ENCODE measurements around the gene MMP13.
"Not testable (repeated sequence)": the region's sequence is repeated elsewhere in the genome, so short reads cannot be mapped to it uniquely, and the experiment has no call there.

The MMP13 gene

GRCh38 chr11:102955624-102956023, at the start of gene MMP13:
TSS of gene MMP13 (minus strand) at chr11:102955732. CDS start at chr11:102955705, 27 bp downstream.
- no peak within 1 kb of the TSS for H3K27ac Mint-ChIP-seq
- intact Hi-C loops (cut with micrococcal nuclease), result no loop called here
- H3K27me3 Mint-ChIP-seq, result peaks cover 15% of the 10 kb centered on the region
- H3K9me3 Mint-ChIP-seq, result no peaks in the 10 kb centered on the region
- no peaks in the 10 kb centered on the region for H3K4me1 Mint-ChIP-seq (ENCODE audit: low read depth)
- no peak within 1 kb of the TSS for H3K4me3 Mint-ChIP-seq
- no peaks in the 10 kb centered on the region for H3K36me3 Mint-ChIP-seq (ENCODE audit: low read depth)

- intact Hi-C loops (cut with micrococcal nuclease); H3K36me3 Mint-ChIP-seq (ENCODE audit: low read depth); H3K27ac Mint-ChIP-seq; H3K4me3 Mint-ChIP-seq; H3K27me3 Mint-ChIP-seq; H3K4me1 Mint-ChIP-seq (ENCODE audit: low read depth); H3K9me3 Mint-ChIP-seq: not testable (repeated sequence)
These were observed 48.7 kb upstream of the MMP13 start for GRCh38 chr11:103004234-103004633.

DNA sequence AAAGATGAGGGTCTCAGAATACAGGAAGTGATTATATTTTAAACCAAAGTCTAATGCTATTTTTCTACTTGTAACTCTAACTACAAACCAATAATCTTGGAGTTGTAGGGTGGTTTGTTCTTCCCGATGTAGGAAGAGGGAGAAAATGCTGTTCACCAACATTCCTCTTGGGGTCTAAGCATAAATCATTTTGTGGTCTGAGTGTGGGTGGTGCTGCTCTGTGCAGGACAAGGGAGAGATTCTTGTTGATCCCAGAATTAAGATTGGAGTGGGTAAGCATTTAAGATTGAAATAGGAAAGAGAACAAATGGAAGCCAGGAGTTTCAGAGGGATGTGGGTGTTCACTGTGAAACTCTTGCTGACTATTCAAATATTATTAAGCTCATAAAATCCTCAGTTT, 38.6 kb upstream of the MMP13 start:
- Mint-ChIP-seq H3K36me3 (ENCODE audit: low read depth) (no peaks in the 10 kb centered on the region), H3K27me3 (peaks cover 12% of the 10 kb centered on the region), H3K27ac (no peak overlapping the region), H3K4me1 (ENCODE audit: low read depth) (no peaks in the 10 kb centered on the region), H3K4me3 (no peak overlapping the region), H3K9me3 (no peaks in the 10 kb centered on the region)
- intact Hi-C loops (cut with micrococcal nuclease), result no loop called here

DNA sequence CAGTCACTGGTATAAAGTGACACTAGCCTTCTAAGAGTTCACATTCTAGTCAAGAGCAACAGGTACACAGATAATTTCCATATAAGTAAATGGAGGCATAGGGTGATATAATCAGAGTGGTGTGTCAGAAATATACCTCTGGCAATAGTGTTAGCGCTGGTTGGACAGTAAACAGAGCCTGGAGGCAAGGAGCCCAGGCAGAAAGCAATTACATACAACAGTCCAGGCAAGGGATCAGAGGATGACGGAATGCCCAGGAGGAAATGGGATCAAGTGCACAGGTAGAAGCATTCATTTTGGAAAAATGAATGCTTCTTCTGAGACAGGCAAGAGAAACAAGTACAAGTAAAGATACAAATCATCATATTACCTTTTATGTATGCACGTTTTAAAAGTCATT, 36.2 kb upstream of the MMP13 start:
- Mint-ChIP-seq H3K4me3 (no peak overlapping the region), H3K4me1 (ENCODE audit: low read depth) (no peaks in the 10 kb centered on the region), H3K27me3 (peaks cover 13% of the 10 kb centered on the region), H3K9me3 (no peaks in the 10 kb centered on the region), H3K27ac (no peak overlapping the region), H3K36me3 (ENCODE audit: low read depth) (no peaks in the 10 kb centered on the region)
- intact Hi-C loops (cut with micrococcal nuclease), result no loop called here

DNA sequence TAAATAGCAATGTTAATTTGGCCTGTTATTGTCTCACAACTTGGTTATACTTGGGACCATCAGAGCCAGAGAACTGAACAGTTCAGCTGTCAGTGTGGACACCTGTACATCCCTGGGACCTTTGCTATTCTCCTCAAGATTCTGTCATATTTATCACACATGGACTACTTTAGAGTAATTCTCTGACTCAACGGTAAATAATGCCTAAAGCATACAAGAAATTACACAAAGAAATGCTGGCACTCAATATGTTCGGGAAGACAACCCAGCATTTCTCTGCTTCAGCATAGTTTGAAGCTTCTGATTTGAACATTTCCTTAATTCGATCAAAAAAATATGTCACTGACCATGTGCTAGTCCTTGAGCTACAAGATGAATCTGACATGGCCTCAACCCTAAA, 34.6 kb upstream of the MMP13 start:
- Mint-ChIP-seq H3K4me1 (ENCODE audit: low read depth) (no peaks in the 10 kb centered on the region), H3K36me3 (ENCODE audit: low read depth) (no peaks in the 10 kb centered on the region), H3K27me3 (peaks cover 13% of the 10 kb centered on the region), H3K4me3 (no peak overlapping the region), H3K9me3 (no peaks in the 10 kb centered on the region), H3K27ac (no peak overlapping the region)
- intact Hi-C loops (cut with micrococcal nuclease), result no loop called here

DNA sequence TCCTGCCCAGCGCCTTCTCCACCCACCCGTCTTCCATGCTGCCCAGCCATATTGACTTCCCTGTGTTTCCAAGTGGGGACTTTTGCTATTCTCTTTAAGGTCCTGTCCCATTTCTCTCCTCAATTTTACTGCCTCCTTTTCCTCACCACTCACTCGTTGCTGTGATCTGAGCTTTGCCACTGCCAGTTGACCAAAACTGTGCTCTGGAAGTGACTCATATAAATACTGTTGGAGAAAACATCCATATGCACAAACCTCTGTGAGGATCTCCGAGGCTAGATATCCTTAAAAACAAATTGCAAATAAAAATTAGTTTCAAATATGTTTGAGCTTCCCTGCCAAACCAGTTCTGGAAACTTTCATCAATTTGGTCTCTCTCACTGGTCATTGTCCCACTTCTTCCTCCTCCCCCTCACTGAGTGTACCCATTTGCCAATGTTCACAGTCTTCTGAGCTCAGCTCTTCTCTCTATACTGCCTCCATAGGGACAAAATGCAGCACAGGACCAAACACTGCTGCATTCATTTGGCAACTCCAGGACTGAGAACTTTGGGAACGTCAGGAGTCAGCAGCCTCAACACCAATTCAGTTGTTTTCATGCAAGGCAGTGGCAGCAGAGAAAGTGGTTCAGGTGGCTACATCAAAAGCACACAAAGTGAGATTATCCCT, 34.0 kb upstream of the MMP13 start:
- Mint-ChIP-seq H3K9me3 (no peaks in the 10 kb centered on the region), H3K27me3 (peaks cover 13% of the 10 kb centered on the region), H3K4me1 (ENCODE audit: low read depth) (no peaks in the 10 kb centered on the region), H3K4me3 (no peak overlapping the region), H3K27ac (no peak overlapping the region), H3K36me3 (ENCODE audit: low read depth) (no peaks in the 10 kb centered on the region)
- intact Hi-C loops (cut with micrococcal nuclease), result no loop called here

GRCh38 chr11:102986815-102987214, 31.3 kb upstream of the MMP13 start:
- H3K4me1 Mint-ChIP-seq (ENCODE audit: low read depth), result no peaks in the 10 kb centered on the region
- H3K27me3 Mint-ChIP-seq, result peaks cover 12% of the 10 kb centered on the region
- no peaks in the 10 kb centered on the region for H3K9me3 Mint-ChIP-seq
- intact Hi-C loops (cut with micrococcal nuclease), result no loop called here
- no peak overlapping the region for H3K27ac Mint-ChIP-seq
- no peaks in the 10 kb centered on the region for H3K36me3 Mint-ChIP-seq (ENCODE audit: low read depth)
- no peak overlapping the region for H3K4me3 Mint-ChIP-seq

GRCh38 chr11:102985850-102986249, 30.3 kb upstream of the MMP13 start:
- peaks cover 11% of the 10 kb centered on the region for H3K27me3 Mint-ChIP-seq
- H3K9me3 Mint-ChIP-seq, result no peaks in the 10 kb centered on the region
- intact Hi-C loops (cut with micrococcal nuclease), result no loop called here
- no peak overlapping the region for H3K4me3 Mint-ChIP-seq
- no peaks in the 10 kb centered on the region for H3K4me1 Mint-ChIP-seq (ENCODE audit: low read depth)
- no peak overlapping the region for H3K27ac Mint-ChIP-seq
- no peaks in the 10 kb centered on the region for H3K36me3 Mint-ChIP-seq (ENCODE audit: low read depth)

GRCh38 chr11:102983486-102983885, 28.0 kb upstream of the MMP13 start:
- H3K27ac Mint-ChIP-seq, result no peak overlapping the region
- intact Hi-C loops (cut with micrococcal nuclease), result no loop called here
- no peaks in the 10 kb centered on the region for H3K27me3 Mint-ChIP-seq

DNA sequence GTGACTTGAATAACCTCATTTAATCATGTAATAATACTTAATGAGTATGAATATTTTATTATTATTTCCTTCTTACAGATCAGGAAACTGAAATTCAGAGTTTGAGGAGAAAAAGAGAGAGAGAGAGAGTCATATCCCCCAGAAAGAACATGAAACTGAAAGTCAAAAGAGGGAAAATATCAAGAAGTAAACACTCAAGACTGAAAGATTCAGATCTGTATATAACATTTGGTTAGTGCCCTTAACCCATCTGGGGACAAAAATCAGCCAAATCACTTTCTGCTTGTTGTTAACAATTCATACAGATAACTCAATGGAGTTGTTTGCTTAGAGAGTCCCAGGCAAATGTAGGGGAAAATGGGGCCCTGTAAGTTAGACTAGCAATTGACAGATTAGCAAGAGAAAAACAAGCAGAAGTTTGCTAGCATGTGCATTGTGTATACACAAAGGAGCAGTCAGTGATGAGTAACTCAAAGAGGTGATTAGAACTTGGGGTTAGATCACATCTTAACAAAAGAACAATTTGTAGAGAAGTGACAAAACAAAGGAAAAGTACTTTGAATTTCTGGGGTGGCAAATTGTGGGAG, 25.9 kb upstream of the MMP13 start:
- Mint-ChIP-seq H3K27me3 (no peaks in the 10 kb centered on the region), H3K9me3 (no peaks in the 10 kb centered on the region), H3K4me1 (ENCODE audit: low read depth) (no peaks in the 10 kb centered on the region), H3K27ac (no peak overlapping the region), H3K4me3 (no peak overlapping the region), H3K36me3 (ENCODE audit: low read depth) (no peaks in the 10 kb centered on the region)
- intact Hi-C loops (cut with micrococcal nuclease), result no loop called here

More at GRCh38 chr11:102983486-102983885, 28.0 kb upstream of the MMP13 start:
- Mint-ChIP-seq H3K9me3 (no peaks in the 10 kb centered on the region), H3K36me3 (ENCODE audit: low read depth) (no peaks in the 10 kb centered on the region), H3K4me3 (no peak overlapping the region), H3K4me1 (ENCODE audit: low read depth) (no peaks in the 10 kb centered on the region)

- intact Hi-C loops (cut with micrococcal nuclease), result no loop called here
- Mint-ChIP-seq H3K36me3 (ENCODE audit: low read depth) (no peaks in the 10 kb centered on the region), H3K4me3 (no peak overlapping the region), H3K27me3 (no peaks in the 10 kb centered on the region), H3K4me1 (ENCODE audit: low read depth) (peaks cover 5% of the 10 kb centered on the region), H3K9me3 (no peaks in the 10 kb centered on the region), H3K27ac (no peak overlapping the region)
These were observed 19.2 kb upstream of the MMP13 start for GRCh38 chr11:102974552-102975280.

GRCh38 chr11:102973698-102974097, 18.2 kb upstream of the MMP13 start:
- H3K4me3 Mint-ChIP-seq; intact Hi-C loops (cut with micrococcal nuclease); H3K9me3 Mint-ChIP-seq; H3K4me1 Mint-ChIP-seq (ENCODE audit: low read depth); H3K27me3 Mint-ChIP-seq; H3K27ac Mint-ChIP-seq; H3K36me3 Mint-ChIP-seq (ENCODE audit: low read depth): not testable (repeated sequence)

DNA sequence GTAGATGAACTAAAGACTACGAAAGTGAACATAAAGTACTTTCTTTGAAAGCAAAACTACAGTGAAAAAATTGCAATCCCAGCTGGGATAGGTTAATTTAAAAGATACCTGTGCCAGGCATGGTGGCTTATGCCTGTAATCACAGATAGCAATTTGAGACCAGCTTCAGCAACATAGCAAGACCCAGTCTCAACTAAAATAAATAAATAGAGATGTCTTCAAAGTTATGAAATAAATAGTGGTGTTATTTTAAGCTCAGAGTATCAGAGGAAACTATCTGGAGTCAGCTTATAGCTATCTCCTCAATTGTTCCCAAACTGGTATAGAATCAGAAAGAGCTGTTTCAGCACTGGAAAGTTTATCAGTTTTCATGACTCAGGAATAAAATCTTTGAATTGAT, 17.3 kb upstream of the MMP13 start:
- no peak overlapping the region for H3K27ac Mint-ChIP-seq
- peaks cover 5% of the 10 kb centered on the region for H3K4me1 Mint-ChIP-seq (ENCODE audit: low read depth)
- H3K27me3 Mint-ChIP-seq, result peaks cover 4% of the 10 kb centered on the region
- intact Hi-C loops (cut with micrococcal nuclease), result no loop called here
- H3K4me3 Mint-ChIP-seq, result no peak overlapping the region
- no peaks in the 10 kb centered on the region for H3K9me3 Mint-ChIP-seq
- no peaks in the 10 kb centered on the region for H3K36me3 Mint-ChIP-seq (ENCODE audit: low read depth)

- Mint-ChIP-seq H3K4me1 (ENCODE audit: low read depth) (peaks cover 5% of the 10 kb centered on the region), H3K27ac (no peak overlapping the region), H3K4me3 (no peak overlapping the region), H3K36me3 (ENCODE audit: low read depth) (no peaks in the 10 kb centered on the region), H3K9me3 (no peaks in the 10 kb centered on the region), H3K27me3 (peaks cover 4% of the 10 kb centered on the region)
- intact Hi-C loops (cut with micrococcal nuclease), result no loop called here
These were observed 16.2 kb upstream of the MMP13 start for GRCh38 chr11:102971766-102972165.

All from dendritic cell treated with granulocyte-macrophage colony-stimulating factor and Interleukin-4, amounts not matched to agents 40 ng/mL and 50 ng/mL, for 4 days (primary cell).